H1 (cell line): ENCODE results near the gene FARS2. TPM values are rescaled to one million over a fixed set of nuclear protein-coding genes. Genes with fewer than 3 reads are reported as not detected.
"Not testable (repeated sequence)": the region's sequence is repeated elsewhere in the genome, so short reads cannot be mapped to it uniquely, and the experiment has no call there.

Experiments used
- CTCF ChIA-PET: fragments of 300-600 bp; sonication (Branson Sonifier 250); formaldehyde crosslinking; loops from one replicate; lab custom pipeline; 2021; ENCODE audit not compliant: partially characterized antibody; lab: Charles Lee
- POLR2A ChIA-PET: fragments of 300-600 bp; sonication (Branson Sonifier 250); formaldehyde crosslinking; loops from one replicate; lab custom pipeline; 2021; ENCODE audit warnings: inconsistent platforms; ENCODE audit not compliant: partially characterized antibody; lab: Charles Lee
- DNase-seq, 2 experiments: peaks; one replicate each; pipeline versions ENCODE4 v3.0.0 to v3.0.0-alpha.2; 2010 to 2022; ENCODE audit warnings: low spot score in 2 of 2, low read depth in 1 of 2, mixed read lengths in 1 of 2
- FAIRE-seq: peaks from 2 replicates; lab custom pipeline; 2011; peaks lifted over from hg19 to GRCh38; lab: Jason Lieb, UNC
- H2AFZ ChIP-seq: 2 replicates; pipeline ENCODE4 v1.8.1; 2012; ENCODE audit warnings: low read length, inconsistent platforms
- H2AK5ac ChIP-seq: 2 replicates; pipeline ENCODE4 v1.6.1; 2013; ENCODE audit warnings: low read depth, low read length
- H2BK120ac ChIP-seq: replicated peaks from 2 replicates; pipeline ENCODE3; 2013; ENCODE audit warnings: low read depth, low read length, inconsistent platforms
- H2BK12ac ChIP-seq: 2 replicates; pipeline ENCODE4 v1.6.1; 2013; ENCODE audit warnings: low read depth, low read length
- H2BK15ac ChIP-seq: 2 replicates; pipeline ENCODE4 v1.6.1; 2013; ENCODE audit warnings: low read length
- H2BK20ac ChIP-seq: 2 replicates; pipeline ENCODE4 v1.6.1; 2013; ENCODE audit warnings: low read length
- H2BK5ac ChIP-seq: 2 replicates; pipeline ENCODE4 v1.6.1; 2013; ENCODE audit warnings: low read depth, low read length
- H3K14ac ChIP-seq: 2 replicates; pipeline ENCODE4 v1.6.1; 2013; ENCODE audit warnings: inconsistent platforms; ENCODE audit not compliant: insufficient read length
- H3K18ac ChIP-seq: 2 replicates; pipeline ENCODE4 v1.6.1; 2013; ENCODE audit warnings: low read length; ENCODE audit errors: extremely low read depth
- H3K23ac ChIP-seq: 2 replicates; pipeline ENCODE4 v1.6.1; 2013; ENCODE audit warnings: inconsistent platforms; ENCODE audit not compliant: insufficient read length
- H3K23me2 ChIP-seq: 2 replicates; pipeline ENCODE4 v1.6.1; 2013; ENCODE audit warnings: low read depth, low read length
- H3K27ac ChIP-seq: 2 replicates; pipeline ENCODE4 v1.6.1; 2011; ENCODE audit warnings: low read depth, low read length, inconsistent platforms
- H3K27me3 ChIP-seq, 4 experiments: replicated peaks in 1 of 4; 1 replicate in 1 of 4; 2 replicates in 3 of 4; pipeline versions ENCODE4 v1.6.1 to v1.8.1; 2011 to 2013; ENCODE audit warnings: low read length in 3 of 4, mild to moderate bottlenecking in 3 of 4, inconsistent platforms in 2 of 4, mixed read lengths in 2 of 4, moderate library complexity in 1 of 4; ENCODE audit not compliant: control insufficient read depth in 3 of 4, insufficient read depth in 3 of 4; ENCODE audit errors: extremely low read depth in 1 of 4
- H3K36me3 ChIP-seq, 4 experiments: 2 replicates each; pipeline versions ENCODE4 v1.6.1 to v1.8.1; 2011 to 2013; ENCODE audit warnings: mild to moderate bottlenecking in 4 of 4, low read length in 3 of 4, moderate library complexity in 2 of 4, control low read depth in 1 of 4, inconsistent platforms in 1 of 4; ENCODE audit not compliant: insufficient read depth in 4 of 4, control insufficient read depth in 2 of 4
- H3K4ac ChIP-seq: replicated peaks from 2 replicates; pipeline ENCODE3; 2013; ENCODE audit warnings: low read length, low read depth, mixed read lengths, inconsistent platforms; ENCODE audit not compliant: insufficient read length
- H3K4me1 ChIP-seq, 4 experiments: replicated peaks in 1 of 4; 1 replicate in 1 of 4; 2 replicates in 3 of 4; pipeline versions ENCODE4 v1.6.1 to v1.8.1; 2011 to 2013; ENCODE audit warnings: low read length in 3 of 4, inconsistent platforms in 2 of 4, mixed read lengths in 1 of 4; ENCODE audit not compliant: insufficient read depth in 4 of 4, control insufficient read depth in 3 of 4
- H3K4me2 ChIP-seq, 2 experiments: 2 replicates each; pipeline versions ENCODE4 v1.6.1 to v1.8.1; 2011 to 2013; ENCODE audit warnings: low read depth in 2 of 2, low read length in 2 of 2, control low read depth in 1 of 2, inconsistent platforms in 1 of 2, mild to moderate bottlenecking in 1 of 2; ENCODE audit not compliant: insufficient read depth in 1 of 2
- H3K4me3 ChIP-seq, 4 experiments: fragments of 200-600, 300-600 bp in 1 of 4; sonication (generic), shearing (Covaris generic), sonication (Bioruptor Twin) in 1 of 4; 2 replicates each; pipeline versions ENCODE4 v1.5.1 to v1.8.1; 2011 to 2016; ENCODE audit warnings: low read length in 4 of 4, low read depth in 3 of 4, control low read depth in 2 of 4, inconsistent platforms in 2 of 4, mild to moderate bottlenecking in 2 of 4, mixed read lengths in 1 of 4, moderate library complexity in 1 of 4; ENCODE audit not compliant: insufficient read depth in 2 of 4; ENCODE audit errors: extremely low read depth in 1 of 4
- H3K56ac ChIP-seq: replicated peaks from 2 replicates; pipeline ENCODE3; 2013; ENCODE audit warnings: low read depth, mild to moderate bottlenecking, mixed read lengths, low read length, inconsistent platforms; ENCODE audit not compliant: insufficient read length
- H3K79me1 ChIP-seq: 2 replicates; pipeline ENCODE4 v1.6.1; 2013; ENCODE audit warnings: low read depth, low read length, control low read depth
- H3K79me2 ChIP-seq, 2 experiments: 2 replicates each; pipeline versions ENCODE4 v1.6.1 to v1.8.1; 2012 to 2013; ENCODE audit warnings: low read length in 2 of 2, mild to moderate bottlenecking in 2 of 2, inconsistent platforms in 1 of 2; ENCODE audit not compliant: insufficient read depth in 2 of 2, control insufficient read depth in 1 of 2
- H3K9ac ChIP-seq, 4 experiments: replicated peaks in 1 of 4; 1 replicate in 1 of 4; 2 replicates in 3 of 4; pipeline versions ENCODE4 v1.6.1 to v1.8.1; 2011 to 2013; ENCODE audit warnings: low read depth in 3 of 4, low read length in 3 of 4, control low read depth in 2 of 4, mild to moderate bottlenecking in 2 of 4, moderate library complexity in 2 of 4, inconsistent platforms in 1 of 4; ENCODE audit errors: extremely low read depth in 1 of 4
- H3K9me3 ChIP-seq, 2 experiments: 2 replicates each; pipeline versions ENCODE4 v1.6.1 to v1.8.1; 2012 to 2013; ENCODE audit warnings: mild to moderate bottlenecking in 2 of 2, moderate library complexity in 2 of 2, control low read depth in 1 of 2, inconsistent platforms in 1 of 2, low read depth in 1 of 2, low read length in 1 of 2, mixed read lengths in 1 of 2; ENCODE audit not compliant: insufficient read depth in 2 of 2
- H4K20me1 ChIP-seq, 2 experiments: replicated peaks in 1 of 2; 2 replicates each; pipeline versions ENCODE3 to v1.8.1; 2011 to 2013; ENCODE audit warnings: inconsistent platforms in 2 of 2, low read length in 2 of 2, mild to moderate bottlenecking in 1 of 2; ENCODE audit not compliant: insufficient read depth in 2 of 2, control insufficient read depth in 1 of 2
- H4K5ac ChIP-seq: 2 replicates; pipeline ENCODE4 v1.6.1; 2013; ENCODE audit warnings: low read length, low read depth, mixed read lengths, inconsistent platforms; ENCODE audit not compliant: insufficient read length
- H4K8ac ChIP-seq: 2 replicates; pipeline ENCODE4 v1.8.0; 2013; ENCODE audit warnings: mild to moderate bottlenecking, moderate library complexity, low read length, inconsistent platforms; ENCODE audit not compliant: insufficient read depth; ENCODE audit errors: extremely low read depth
- H4K91ac ChIP-seq: replicated peaks from 2 replicates; pipeline ENCODE3; 2013; ENCODE audit warnings: low read length, mixed read lengths, inconsistent platforms; ENCODE audit not compliant: insufficient read length
- WGBS, 2 experiments: shearing (Covaris generic) in 1 of 2; methylation state at CpG; one replicate each; pipeline versions ENCODE4 v1.1.6 to v1.1.7; 2013 to 2015; ENCODE audit warnings: low lambda C conversion rate in 2 of 2, mixed read lengths in 2 of 2, inconsistent platforms in 1 of 2, low coverage in 1 of 2, missing lambda C conversion rate in 1 of 2; ENCODE audit not compliant: insufficient replicate concordance in 2 of 2, insufficient coverage in 1 of 2, insufficient read length in 1 of 2; ENCODE audit errors: extremely low coverage in 1 of 2, missing lambda C conversion rate in 1 of 2; 5-methylcytosine and 5-hydroxymethylcytosine counted together
- polyA plus RNA-seq, 7 experiments: library from polyadenylated mRNA; depleted of rRNA in 3 of 7; stranded (reverse) in 5 of 7; unstranded in 2 of 7; fragments of >200 nt in 5 of 7; fragments of 200-250 nt in 2 of 7; gene quantifications; 1 replicate in 5 of 7; 2 replicates in 1 of 7; 4 replicates in 1 of 7; pipeline versions ENCODE4 v1.2.1 to v1.2.3, GENCODE V29; 2011 to 2013; ENCODE audit warnings: missing spikeins in 2 of 7, mixed read lengths in 2 of 7
- total RNA-seq: library from RNA; stranded (reverse); fragmentation: NEBNext Ultra II Directional; extraction: Animal tissue kit (Norgen Biotek cat#: 25700); gene quantifications from 2 replicates; pipeline ENCODE4 v1.2.1, GENCODE V29; 2021

Gene FARS2
- total and polyA plus RNA-seq, 2 of the 8 experiments (the other 6 are each of a cell fraction or from before 2014, with no cell fraction given): 11.7 to 14.4 TPM

DNA sequence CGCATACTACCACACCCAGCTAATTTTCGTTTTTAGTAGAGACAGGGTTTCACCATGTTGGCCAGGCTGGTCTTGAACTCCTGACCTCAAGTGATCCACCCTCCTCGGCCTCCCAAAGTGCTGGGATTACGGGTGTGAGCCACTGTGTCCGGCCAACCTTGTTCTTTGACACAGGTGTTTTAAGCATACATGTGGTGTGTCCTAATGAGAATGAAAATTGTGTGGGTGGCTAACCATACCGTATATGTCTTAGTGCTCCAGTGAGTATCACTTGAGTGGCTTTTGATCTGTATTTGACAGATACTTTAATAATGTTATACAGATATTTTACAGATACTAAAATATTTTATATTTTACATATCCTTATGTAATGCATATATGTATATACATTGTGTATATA is 395.4 kb downstream of the FARS2 start:
- DNase-seq, H2BK5ac ChIP-seq, H3K36me3 ChIP-seq, H3K27ac ChIP-seq, POLR2A ChIA-PET, H2AFZ ChIP-seq, H3K4me2 ChIP-seq, H3K4ac ChIP-seq, H3K9me3 ChIP-seq, H2BK15ac ChIP-seq, H3K23ac ChIP-seq, H4K8ac ChIP-seq, H2BK12ac ChIP-seq, H3K14ac ChIP-seq, H3K9ac ChIP-seq, H3K23me2 ChIP-seq, H3K27me3 ChIP-seq, H2BK20ac ChIP-seq, H3K56ac ChIP-seq, H3K4me3 ChIP-seq, H2AK5ac ChIP-seq, H3K79me2 ChIP-seq, H3K79me1 ChIP-seq, H4K5ac ChIP-seq, H4K20me1 ChIP-seq, FAIRE-seq, H3K18ac ChIP-seq, H2BK120ac ChIP-seq, H4K91ac ChIP-seq: not testable (repeated sequence)
- CTCF ChIA-PET: interaction anchor here (0.5 kb wide), 1 partner anchor 52 kb away, joined by 3 read pairs; no protein-coding TSS in a partner anchor
- 92% methylated on average over 6 of the region's 6 CpGs; no CpG with 5 or more reads in 1 of the 2 experiments for WGBS, 2 experiments
- H3K4me1 ChIP-seq: peaks cover 0 to 11% (median 6%) of the 10 kb centered on the region in 4 experiments; a peak in 5 of 7 replicates
